Psoas muscle (tissue), 8 donors: ENCODE results near the gene GGA1. TPM values are rescaled to one million over a fixed set of nuclear protein-coding genes. Genes with fewer than 3 reads are reported as not detected.

ENCODE experiments used
- ATAC-seq, 4 donors: fragments of 200-7000 bp; cut with Tn5 transposase; one replicate each; pipeline ENCODE4 v1.9.1; 2020; ENCODE audit warnings: moderate library complexity in 3 of 4, mild to moderate bottlenecking in 2 of 4
- DNase-seq, 2 donors: peaks; one replicate each; pipeline ENCODE4 v3.0.0-alpha.2; 2020
- H3K27ac ChIP-seq: fragments of 200-600 bp; one replicate; pipeline ENCODE4 v1.8.0; 2022
- H3K27me3 ChIP-seq, 3 donors: fragments of 200-600 bp in 1 of 3; one replicate each; pipeline versions ENCODE4 v1.6.1 to v1.8.0; 2013 to 2022; ENCODE audit warnings: low read length in 2 of 3, mild to moderate bottlenecking in 2 of 3, moderate library complexity in 1 of 3; ENCODE audit not compliant: insufficient read depth in 3 of 3
- H3K36me3 ChIP-seq, 2 donors: fragments of 200-600 bp in 1 of 2; one replicate each; pipeline versions ENCODE4 v1.6.1 to v1.8.0; 2013 to 2022; ENCODE audit warnings: low read depth in 1 of 2, mild to moderate bottlenecking in 1 of 2, moderate library complexity in 1 of 2; ENCODE audit not compliant: insufficient read depth in 1 of 2
- H3K4me1 ChIP-seq: fragments of 200-600 bp; one replicate; pipeline ENCODE4 v1.8.0; 2022
- H3K4me3 ChIP-seq: fragments of 200-600 bp; one replicate; pipeline ENCODE4 v1.8.0; 2022; ENCODE audit warnings: mild to moderate bottlenecking
- H3K9me3 ChIP-seq: fragments of 200-600 bp; one replicate; pipeline ENCODE4 v1.8.0; 2022
- CTCF ChIP-seq: fragments of 200-600 bp; IDR thresholded peaks from one replicate; pipeline ENCODE4 v1.8.0; 2022; ENCODE audit warnings: antibody characterized with exemption
- WGBS, 3 donors: extraction: QIAGEN DNeasy Blood & Tissue Kit; methylation state at CpG; one replicate each; pipeline versions ENCODE4 v1.1.6 to v1.1.7; 2013; 5-methylcytosine and 5-hydroxymethylcytosine counted together
- intact Hi-C, 2 donors: fragments of 100-400 bp; cut with DNase I; formaldehyde crosslinking; loops; one replicate each; pipeline versions ENCODE4 v1.11.0 to v1.14.2; 2022
- polyA plus RNA-seq, 3 donors: library from polyadenylated mRNA; stranded (reverse); fragments of 200-250 nt; gene quantifications; one replicate each; pipeline ENCODE4 v1.2.3, GENCODE V29; 2013
- total RNA-seq, 4 donors: library from RNA; stranded (reverse); fragmentation: NEBNext Ultra II Directional in 2 of 4; extraction: Animal tissue kit (Norgen Biotek cat#: 25700) in 2 of 4; gene quantifications; one replicate each; pipeline versions ENCODE4 v1.2.1 to v1.2.4, GENCODE V29; 2021 to 2023
- donor health status: healthy with polysubstance abuse.
- donor health status: DM: no; HTN: no; CAD: no; lungs with moderate emphysema.
- donor health status: Bipolar disorder and iron deficiency.
- donor health status: healthy.
- donor health status: DM: yes; HTN: yes; CAD: no.
- donor health status: DM: no; HTN: no; CAD: no.
- donor health status: DM: no; HTN: no; CAD: no.
- donor health status: DM: yes; HTN: yes; CAD: no.

The GGA1 gene
- total and polyA plus RNA-seq, 7 donors, result 30.2 to 39.4 (median 33.9) TPM

GRCh38 chr22:37627545-37627944 lies 18.9 kb downstream of the GGA1 start:
- ATAC-seq (no peak), DNase-seq (no peak)
- Histone ChIP-seq H3K27ac (peak overlapping the region; percentile 74), H3K27me3 (no peaks in the 10 kb centered on the region), H3K4me1 (peaks cover 24% of the 10 kb centered on the region), H3K36me3 (peaks cover 0 to 77% of the 10 kb centered on the region in 2 donors), H3K9me3 (no peaks in the 10 kb centered on the region), H3K4me3 (no peak overlapping the region)
- intact Hi-C loops, result no loop called here
- WGBS, 3 donors, result 80 to 86% (median 84%) methylated on average over 6 of the region's 6 CpGs
- no peak for TF ChIP-seq CTCF

DNA sequence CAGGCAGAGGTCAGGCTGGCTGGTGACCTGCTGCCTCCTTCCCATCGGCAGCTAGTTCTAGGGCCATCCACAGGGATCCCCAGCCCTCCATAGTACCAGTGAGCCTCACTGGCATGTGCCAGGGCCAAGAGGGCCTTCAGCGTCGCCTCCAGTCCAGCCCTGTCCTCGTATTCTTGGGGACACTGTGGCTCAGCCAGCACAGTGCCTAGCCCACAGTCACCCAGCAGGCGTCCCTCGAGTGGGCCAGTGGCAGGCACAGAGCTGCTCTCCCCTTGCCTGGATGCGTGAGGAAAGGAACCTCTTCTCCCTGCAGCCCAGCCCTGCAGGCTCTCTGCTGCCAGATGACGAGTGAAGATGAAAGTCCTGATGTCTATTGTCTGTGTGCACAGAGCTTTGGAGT lies 20.2 kb downstream of the GGA1 start:
- Histone ChIP-seq H3K27me3 (no peaks in the 10 kb centered on the region), H3K36me3 (peaks cover 0 to 71% of the 10 kb centered on the region in 2 donors), H3K9me3 (no peaks in the 10 kb centered on the region), H3K4me1 (peaks cover 34% of the 10 kb centered on the region), H3K4me3 (no peak overlapping the region), H3K27ac (no peak overlapping the region)
- DNase-seq, result no peak
- TF ChIP-seq CTCF, result no peak
- 90 to 94% (median 91%) methylated on average over 8 of the region's 8 CpGs for WGBS, 3 donors
- no peak for ATAC-seq
- intact Hi-C loops, result no loop called here

GRCh38 chr22:37629928-37630327 lies 21.3 kb downstream of the GGA1 start:
- DNase-seq, result no peak
- Histone ChIP-seq H3K27ac (no peak overlapping the region), H3K9me3 (no peaks in the 10 kb centered on the region), H3K4me3 (no peak overlapping the region), H3K27me3 (no peaks in the 10 kb centered on the region), H3K36me3 (peaks cover 0 to 60% of the 10 kb centered on the region in 2 donors), H3K4me1 (peaks cover 44% of the 10 kb centered on the region)
- 84 to 87% (median 85%) methylated on average over 10 of the region's 10 CpGs for WGBS, 3 donors
- no peak for TF ChIP-seq CTCF
- ATAC-seq, result no peak
- intact Hi-C loops, result no loop called here

DNA sequence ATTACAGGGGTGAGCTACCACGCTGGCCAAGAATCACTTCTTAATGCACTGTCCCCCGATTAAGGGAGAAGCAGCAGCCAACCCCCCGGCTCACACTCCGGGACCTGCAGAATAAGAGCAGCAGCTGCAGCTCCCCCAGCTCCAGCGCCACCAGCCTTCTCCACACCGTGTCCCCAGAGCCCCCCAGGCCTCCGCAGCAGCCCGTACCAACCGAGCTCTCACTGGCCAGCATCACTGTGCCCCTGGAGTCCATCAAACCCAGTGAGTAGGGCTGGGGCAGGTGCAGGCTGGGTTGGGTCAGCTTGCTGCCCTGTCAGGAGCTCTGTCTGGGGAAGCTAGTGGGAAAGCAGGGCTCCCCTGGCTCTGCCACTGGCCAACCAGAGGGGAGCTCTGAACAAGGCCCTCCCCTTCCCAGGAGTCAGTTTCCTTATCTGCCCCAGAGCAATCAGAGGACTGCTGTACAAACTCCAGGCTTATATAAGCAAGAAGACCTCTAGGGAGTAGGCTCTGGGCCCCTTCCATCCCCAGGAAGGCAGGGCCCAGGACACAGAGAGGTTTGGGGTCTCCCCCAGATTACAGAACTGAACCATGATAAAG lies 22.3 kb downstream of the GGA1 start:
- intact Hi-C loops, result no loop called here
- H3K27me3 ChIP-seq, result no peaks in the 10 kb centered on the region
- no peak for TF ChIP-seq CTCF
- peaks cover 38% of the 10 kb centered on the region for H3K4me1 ChIP-seq
- DNase-seq, result no peak
- 92 to 93% (median 92%) methylated on average over 9 of the region's 9 CpGs for WGBS, 3 donors
- peaks cover 0 to 56% of the 10 kb centered on the region in 2 donors for H3K36me3 ChIP-seq
- ATAC-seq, result no peak
- H3K27ac ChIP-seq, result no peak overlapping the region
- H3K9me3 ChIP-seq, result no peaks in the 10 kb centered on the region
- H3K4me3 ChIP-seq, result no peak overlapping the region
